ENCODE measurements around the gene RGS12.
"Not testable (repeated sequence)": the region's sequence is repeated elsewhere in the genome, so short reads cannot be mapped to it uniquely, and the experiment has no call there.

Gene RGS12

DNA sequence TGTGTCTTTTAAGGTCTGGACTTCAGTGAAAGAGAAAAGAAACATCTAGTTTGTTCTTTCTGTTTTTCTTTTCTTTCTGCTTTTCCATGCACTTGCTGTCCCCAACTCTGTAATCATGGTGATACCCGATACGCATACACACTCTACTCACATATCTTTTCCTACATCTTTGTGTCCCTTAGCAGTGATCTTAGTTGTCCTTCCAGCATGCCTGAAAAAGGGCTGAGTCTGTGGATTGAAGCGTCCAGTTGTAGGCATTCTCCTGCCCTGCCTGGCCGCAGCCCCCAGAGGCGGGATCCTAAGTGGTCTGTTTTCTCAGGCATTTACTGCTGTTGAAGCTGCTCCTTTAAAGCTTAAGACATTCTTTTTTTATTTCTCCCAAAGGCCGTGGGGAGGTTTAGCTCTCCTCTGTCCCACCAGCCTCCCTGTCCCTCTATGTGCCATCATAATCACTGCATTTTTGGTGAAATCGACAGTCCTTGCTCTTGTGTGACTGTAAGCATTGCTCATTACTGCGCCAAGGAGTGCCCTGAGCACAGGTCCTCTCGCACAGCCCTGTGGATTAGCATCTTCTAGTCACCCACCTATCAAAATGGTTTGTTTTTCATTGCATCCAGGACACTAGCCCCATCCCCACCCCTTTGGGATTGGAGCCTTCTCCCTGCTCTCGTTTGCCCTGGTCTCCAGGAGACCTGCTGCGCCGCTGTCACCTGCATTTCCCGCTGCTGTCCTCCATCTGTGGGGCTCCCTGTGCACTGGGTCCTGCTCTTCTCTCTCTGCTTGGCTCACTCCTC lies 4.4 kb downstream of the RGS12 start:
- no peak for DNase-seq

DNA sequence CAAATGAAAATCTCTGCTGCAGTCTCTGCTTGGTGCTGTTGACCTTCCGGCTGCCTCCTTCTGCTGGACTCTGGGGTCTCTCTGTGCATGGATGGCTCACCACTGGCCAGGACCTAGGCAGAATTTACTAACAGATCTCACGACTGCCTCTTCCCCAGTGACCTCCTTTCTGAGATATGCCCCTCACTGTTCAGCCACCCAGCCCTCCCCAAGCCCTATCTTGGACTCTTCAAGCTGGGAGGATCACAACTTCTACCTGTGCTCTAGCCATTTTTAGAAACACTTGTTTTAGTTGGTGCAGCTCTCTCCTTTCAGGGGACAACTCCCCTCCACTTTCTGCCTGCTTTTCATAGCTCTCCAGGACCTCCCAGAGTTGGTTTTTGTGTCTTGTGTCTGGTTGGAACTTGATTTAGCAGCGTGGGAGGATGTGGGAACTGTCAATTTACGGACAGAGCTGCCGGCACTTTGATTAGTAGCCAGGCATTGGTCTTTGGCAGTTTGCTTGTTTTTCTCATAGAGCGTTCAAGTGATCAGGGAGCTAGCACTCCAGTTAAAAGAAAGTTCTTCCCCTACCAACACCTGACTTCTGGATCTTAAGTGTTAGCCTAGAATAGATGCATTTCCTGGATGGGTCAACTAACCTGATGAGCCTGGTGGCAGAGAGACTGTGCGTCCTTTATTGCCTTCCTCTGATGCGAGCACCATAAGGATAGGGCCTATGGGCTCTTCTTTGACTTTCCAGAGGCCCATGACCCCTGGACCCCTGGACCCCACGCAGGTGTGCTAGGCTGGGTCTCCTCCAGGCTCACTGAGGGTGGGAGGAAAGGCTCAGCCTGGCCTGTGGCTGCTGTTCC lies 6.5 kb downstream of the RGS12 start:
- no peak for DNase-seq

DNA sequence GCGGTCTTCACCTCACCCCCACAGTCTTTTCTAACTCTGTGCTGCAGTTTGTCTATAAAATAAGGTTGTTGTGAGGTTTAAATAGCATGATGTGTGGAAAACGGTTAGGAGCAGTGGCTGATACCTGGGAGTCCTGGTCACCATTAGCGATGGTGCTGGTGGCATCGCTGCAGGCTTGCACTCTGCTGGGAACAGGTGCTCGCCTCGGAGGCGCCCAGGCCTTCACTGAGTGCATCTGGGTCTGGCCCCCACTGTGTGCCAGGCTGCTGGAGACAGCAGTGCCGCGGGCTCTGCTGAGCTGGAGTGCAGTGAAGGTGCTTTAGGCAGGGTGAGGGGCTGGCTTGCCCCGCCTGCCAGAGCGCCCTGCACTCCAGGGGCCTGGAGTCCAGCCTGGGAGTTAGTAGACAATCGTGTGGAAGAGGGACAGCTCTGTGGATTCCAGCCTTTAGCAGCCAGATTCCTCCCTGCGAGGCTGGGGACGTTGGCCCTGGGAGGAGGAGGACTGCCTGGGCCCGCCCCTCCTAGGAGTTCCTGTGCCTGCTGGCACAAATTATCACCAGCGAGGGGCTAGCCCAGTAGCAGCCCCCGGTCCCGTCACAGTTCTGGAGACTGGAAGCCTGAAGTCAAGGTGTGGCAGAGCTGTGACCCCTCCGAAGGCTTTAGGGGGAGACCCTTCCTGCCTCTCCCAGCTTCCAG lies 7.3 kb downstream of the RGS12 start:
- DNase-seq = no peak

DNA sequence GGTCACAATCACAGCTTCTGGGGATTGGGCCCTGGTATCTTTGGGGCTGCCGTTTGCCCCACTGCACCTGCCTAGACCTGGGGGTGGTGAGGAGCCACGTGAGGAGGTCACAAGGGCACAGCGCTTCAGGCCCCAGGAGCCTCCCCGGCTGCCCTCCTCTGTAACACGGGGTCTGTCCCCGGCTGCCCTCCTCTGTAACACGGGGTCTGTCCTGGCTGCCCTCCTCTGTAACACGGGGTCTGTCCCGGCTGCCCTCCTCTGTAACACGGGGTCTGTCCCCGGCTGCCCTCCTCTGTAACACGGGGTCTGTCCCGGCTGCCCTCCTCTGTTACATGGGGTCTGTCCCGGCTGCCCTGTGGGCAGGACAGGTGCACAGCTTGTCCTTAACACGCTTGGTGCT lies 8.1 kb downstream of the RGS12 start:
- DNase-seq = not testable (repeated sequence)

- DNase-seq = no peak
Measured at GRCh38 chr4:3301450-3302172, 8.8 kb downstream of the RGS12 start.

- DNase-seq = peak; percentile 19 to 61 (median 44)
Measured at GRCh38 chr4:3302173-3302785, 9.5 kb downstream of the RGS12 start.

GRCh38 chr4:3302786-3303564 lies 10.2 kb downstream of the RGS12 start:
- DNase-seq = no peak

GRCh38 chr4:3303565-3303824 lies 10.7 kb downstream of the RGS12 start:
- DNase-seq = no peak

GRCh38 chr4:3303923-3304710 lies 11.3 kb downstream of the RGS12 start:
- DNase-seq = no peak

DNA sequence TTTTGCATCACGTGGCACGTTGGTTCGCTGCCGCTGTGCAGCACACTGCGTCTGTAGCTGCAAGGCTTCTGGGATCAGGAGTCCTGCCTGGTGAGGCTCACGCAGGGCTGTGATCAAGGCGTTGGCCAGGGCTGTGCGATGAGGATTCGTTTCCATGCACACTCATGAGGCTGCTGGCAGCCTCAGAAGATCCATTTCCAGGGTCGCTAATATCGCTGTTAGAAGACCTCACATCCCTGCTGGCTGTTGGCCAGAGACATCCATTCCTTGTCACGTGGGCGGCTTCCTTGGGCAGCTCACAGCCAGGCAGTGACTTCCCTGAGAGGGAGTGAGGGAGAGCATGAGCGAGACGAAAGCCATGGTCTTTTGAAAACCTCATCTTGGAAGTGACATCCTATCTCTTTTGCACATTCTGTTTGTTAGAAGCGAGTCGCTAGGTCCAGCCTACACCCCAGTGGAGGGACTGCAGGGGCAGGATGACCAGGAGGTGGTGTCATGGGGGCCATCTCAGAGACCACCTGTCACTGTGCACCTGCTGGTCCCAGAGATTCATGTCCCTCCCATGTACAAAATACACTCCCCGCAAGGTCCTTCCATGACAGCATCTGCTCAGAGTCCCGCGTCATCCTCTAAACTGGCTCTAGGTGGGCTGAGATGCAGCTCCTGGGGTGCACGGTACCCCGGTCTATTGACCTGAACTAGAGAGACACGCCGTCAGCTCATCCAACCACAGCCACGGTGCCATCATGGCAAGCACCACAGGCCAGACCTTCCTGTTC lies 12.2 kb downstream of the RGS12 start:
- DNase-seq = no peak

DNA sequence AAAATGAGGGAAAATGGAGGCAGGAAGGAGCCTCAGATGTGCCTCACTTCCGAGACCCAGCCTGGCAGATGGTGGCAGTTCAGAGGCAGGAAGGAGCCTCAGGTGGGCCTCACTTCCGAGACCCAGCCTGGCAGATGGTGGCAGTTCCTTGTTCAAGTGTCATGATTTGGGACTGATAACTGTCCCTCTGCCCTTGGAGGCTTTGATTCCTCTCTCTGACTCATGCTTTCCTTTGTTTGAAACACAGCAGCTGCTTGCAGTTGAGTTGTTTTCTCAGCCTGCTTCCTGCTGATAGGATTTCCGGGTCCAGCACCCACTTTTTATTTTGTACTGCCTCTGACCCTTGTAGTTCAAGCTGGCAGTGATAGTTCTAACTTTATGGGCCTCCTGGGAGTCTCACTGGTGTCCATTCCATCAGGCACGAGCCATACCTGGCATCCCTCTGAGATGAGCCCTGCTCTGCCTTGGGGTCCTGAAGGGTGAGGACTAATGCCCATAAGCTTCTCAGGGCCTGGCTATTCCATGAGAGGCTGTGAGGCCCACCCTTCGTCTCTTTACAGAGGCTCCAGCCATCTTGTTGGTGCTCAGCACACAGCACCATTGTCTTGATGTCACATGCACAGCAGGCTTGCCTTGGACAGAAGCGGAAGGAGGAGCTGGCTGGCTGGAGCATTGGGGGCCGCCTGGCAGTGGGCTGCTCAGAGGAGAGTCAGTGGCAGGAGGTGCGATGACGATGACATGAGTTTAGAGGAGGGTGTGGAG lies 13.0 kb downstream of the RGS12 start:
- no peak for DNase-seq

DNA sequence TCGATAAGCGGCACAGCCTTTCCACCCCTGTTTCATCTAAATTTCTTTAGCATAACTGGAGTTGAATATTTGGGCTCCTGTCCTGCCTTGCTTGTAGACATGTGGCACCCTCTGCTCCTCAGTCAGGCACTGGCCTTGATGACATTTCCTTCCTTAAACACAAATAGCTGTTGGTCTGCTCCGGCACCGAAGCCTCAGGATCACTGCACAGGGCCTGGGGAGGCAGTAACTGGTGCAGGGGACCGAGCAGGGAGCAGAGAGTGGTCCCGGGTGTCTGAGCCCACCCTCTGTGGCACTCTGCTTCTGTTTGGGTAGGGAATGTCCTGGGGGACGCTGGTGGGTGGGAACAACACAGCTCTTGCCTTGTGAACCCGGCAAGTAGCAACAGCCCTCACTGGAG lies 13.6 kb downstream of the RGS12 start:
- no peak for DNase-seq

GRCh38 chr4:3307060-3307459 lies 14.2 kb downstream of the RGS12 start:
- DNase-seq = no peak

DNA sequence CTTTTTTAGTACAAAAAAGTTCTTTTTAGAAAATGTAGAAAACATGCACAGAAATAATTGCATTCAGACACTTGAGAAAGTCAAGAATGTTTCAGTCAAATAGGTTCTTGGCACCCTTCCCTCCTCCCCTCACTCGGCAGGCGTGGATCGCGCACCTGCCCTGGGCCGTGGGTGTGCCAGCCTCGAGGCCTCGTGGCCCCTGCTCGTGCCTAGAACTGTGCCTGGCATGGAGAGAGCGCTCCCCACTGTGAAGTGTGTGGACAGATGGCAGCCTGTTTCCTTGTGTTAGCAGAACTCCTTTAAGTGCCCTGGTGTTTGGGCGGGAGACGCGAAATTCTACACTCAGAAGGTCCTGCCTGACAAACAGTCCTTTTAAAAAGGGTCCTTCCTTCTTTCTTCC lies 14.7 kb downstream of the RGS12 start:
- DNase-seq = no peak

DNA sequence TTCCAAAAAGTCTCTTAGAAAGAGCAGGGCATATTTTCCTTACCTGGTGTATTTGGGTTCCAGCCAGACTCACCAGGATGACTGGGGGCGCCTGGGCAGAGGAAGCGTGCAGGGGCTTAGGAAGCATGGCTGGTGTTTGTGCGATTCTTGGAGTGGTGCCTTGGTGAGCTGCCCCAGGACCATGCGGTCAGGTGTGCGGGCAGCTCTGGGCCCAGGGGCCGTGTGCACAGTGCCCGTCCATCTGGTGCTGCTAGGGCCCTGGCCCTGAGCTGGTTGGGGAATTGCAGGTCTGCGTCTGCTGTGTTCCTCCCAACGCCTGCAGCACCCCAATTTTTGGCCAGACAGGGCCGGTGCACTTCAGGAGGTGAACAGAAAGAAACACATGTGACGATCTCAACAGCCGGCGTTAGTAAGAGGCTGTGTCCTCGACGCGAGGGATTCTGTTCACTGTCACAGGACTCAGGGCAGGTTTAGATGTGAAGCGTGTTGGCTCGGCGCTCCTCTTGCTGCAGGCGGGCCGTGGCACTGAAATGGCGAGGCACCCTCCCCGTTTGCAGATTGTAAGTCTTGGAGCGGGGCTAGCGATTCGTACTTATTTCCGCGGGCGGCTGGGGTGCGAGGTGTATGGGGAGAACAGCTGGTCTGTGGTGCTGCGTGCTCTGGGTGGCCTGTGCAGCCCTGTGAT lies 15.2 kb downstream of the RGS12 start:
- no peak for DNase-seq

DNA sequence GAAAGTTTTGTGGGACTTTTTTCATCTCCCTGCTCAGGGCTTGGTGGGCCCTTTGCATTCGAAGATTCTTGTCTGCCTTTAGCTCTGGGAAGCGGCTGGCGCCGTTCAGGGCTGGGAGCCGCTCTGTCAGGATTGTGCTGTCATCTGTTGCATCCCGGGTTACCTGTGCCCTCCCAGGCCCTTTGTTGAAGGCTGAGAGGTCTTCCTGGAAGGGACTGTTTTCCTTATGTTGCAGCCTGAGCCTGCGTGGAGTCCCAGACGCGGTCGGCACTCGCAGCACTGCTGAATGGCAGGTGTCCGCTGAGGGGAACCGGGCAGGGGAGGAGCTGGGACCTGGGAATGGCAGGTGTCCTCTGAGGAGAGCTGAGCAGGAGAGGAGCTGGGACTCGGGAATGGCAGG lies 15.9 kb downstream of the RGS12 start:
- no peak for DNase-seq

DNA sequence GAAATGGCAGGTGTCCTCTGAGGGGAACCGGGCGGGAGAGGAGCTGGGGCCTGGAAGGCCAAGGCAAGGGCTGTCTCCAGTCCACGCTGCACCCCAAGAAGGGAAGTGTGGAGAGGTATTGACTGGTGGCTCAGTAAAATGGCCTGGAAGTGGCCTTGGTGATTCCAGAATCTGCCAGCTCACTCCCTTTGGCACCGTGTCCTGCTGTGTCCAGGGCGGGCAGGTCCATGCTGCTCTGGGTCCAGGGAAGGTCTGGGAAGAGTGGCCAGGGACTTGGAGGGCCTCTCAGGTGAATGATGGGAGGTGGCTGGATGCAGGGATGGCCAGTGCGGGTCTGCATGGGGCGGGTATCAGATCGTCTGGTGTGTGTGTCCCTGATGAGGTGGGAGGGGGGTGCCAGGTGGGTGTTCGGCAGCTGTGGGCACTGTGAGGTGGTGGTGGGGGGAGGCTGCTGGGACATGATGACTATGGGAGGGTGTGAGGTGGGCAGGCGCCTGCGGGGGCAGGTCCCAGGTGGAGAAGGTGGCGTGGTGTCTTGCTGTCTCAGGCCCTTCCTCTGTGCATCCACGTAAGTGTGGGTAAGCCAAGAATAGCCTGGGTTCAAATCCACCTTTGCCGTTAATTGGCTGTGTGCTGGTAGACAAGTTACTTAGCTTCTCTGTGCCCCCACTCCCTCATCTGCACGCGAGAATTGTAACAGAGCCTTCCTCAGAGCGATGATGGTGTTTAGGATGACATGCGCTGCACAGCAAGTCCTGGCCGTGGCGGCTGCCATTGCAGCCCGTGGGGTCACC lies 17.7 kb downstream of the RGS12 start:
- no peak for DNase-seq

DNA sequence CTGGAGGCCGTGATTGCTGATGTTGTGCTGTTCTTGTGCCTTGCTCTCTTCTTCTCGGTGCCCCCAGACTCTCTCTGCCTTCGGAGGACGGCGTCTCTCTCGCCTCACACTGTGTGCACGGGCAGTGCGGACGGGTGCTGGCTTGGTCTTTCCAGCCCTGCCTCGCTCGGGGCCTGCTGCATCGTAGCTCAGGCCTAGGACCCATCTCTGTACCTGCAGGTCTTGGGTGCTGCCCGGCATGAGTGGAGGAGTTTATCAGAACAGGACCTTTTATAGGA lies 18.2 kb downstream of the RGS12 start:
- DNase-seq = no peak

Measured in activated CD4-positive, CD25-positive, alpha-beta regulatory T cell (primary cell).